Measurements from ENCODE around the gene FGF11. TPM values are rescaled to one million over a fixed set of nuclear protein-coding genes. Genes with fewer than 3 reads are reported as not detected.
A peak's percentile ranks its signal among the peaks of the same experiment; 100 is the strongest.
"Not testable (repeated sequence)": the region's sequence is repeated elsewhere in the genome, so short reads cannot be mapped to it uniquely, and the experiment has no call there.

The FGF11 gene
- polyA plus RNA-seq, 1 of the 3 experiments (the other 2 are of a cell fraction), result 1.9 TPM

- Histone ChIP-seq H2AFZ (ENCODE audit: low read depth) (peak overlapping the region; percentile 74), H3K9me3 (no peaks in the 10 kb centered on the region), H4K20me1 (ENCODE audit: insufficient read depth) (peaks cover 39% of the 10 kb centered on the region), H3K36me3 (replicated peaks in 1 of 2; ENCODE audit: control insufficient read depth in 1 of 2, insufficient read depth in 2 of 2, low read length in 1 of 2) (no peaks in the 10 kb centered on the region), H3F3A (replicated peaks; ENCODE audit: insufficient read depth) (peaks cover 22% of the 10 kb centered on the region), H3K9me2 (no peaks in the 10 kb centered on the region), H3K27ac (ENCODE audit: low read depth in 2 of 2, low read length in 1 of 2) (peak overlapping the region; percentile 81 to 90), H3K4me1 (ENCODE audit: control insufficient read depth in 1 of 2, insufficient read depth in 2 of 2, low read depth in 1 of 2, low read length in 1 of 2) (peaks cover 26 to 32% of the 10 kb centered on the region in 2 experiments; a peak in 2 of 4 replicates), H3K4me2 (peak overlapping the region; percentile 95), H3K4me3 (ENCODE audit: low read depth in 2 of 2, low read length in 1 of 2) (peak overlapping the region; percentile 72 to 77), H3K27me3 (ENCODE audit: insufficient read depth) (no peaks in the 10 kb centered on the region), H3K9ac (peak overlapping the region; percentile 90), H3K79me2 (ENCODE audit: insufficient read depth) (peaks cover 80% of the 10 kb centered on the region)
- TF ChIP-seq FOXJ3 (CRISPR knock-in tag; IDR thresholded peaks at IDR 0.05) (no peak), MAX (IDR thresholded peaks at IDR 0.05; ENCODE audit: low read depth) (0 out of 2 replicates have a peak, but pooled peaks have one; percentile 11)
- 17% methylated on average over 5 of the region's 8 CpGs for WGBS (ENCODE audit: low lambda C conversion rate)
- DNase-seq, result no peak
- ChIA-PET POLR2A (interaction anchor here (0.6 to 1.4 kb wide), 5 partner anchors 16 to 103 kb away, joined by 3 to 6 read pairs (median 3); partner anchors contain the start of genes CHRNB1, MPDU1 and TMEM256), CTCF (interaction anchor here (1.1 to 2.1 kb wide), 5 partner anchors 15 to 135 kb away, joined by 3 to 11 read pairs (median 6); no protein-coding TSS in a partner anchor)
Measured at GRCh38 chr17:7480089-7480384, 40.7 kb downstream of the FGF11 start.

- H3K4me3 ChIP-seq (ENCODE audit: low read depth in 2 of 2, low read length in 1 of 2), result peak within 1 kb of the TSS; percentile 72 to 77; a peak in 3 of 4 replicates
- H3K4me2 ChIP-seq, result peak within 1 kb of the TSS; percentile 95; the same call in 1 of the 2 replicates
- H3K4me1 ChIP-seq (ENCODE audit: control insufficient read depth in 1 of 2, insufficient read depth in 2 of 2, low read depth in 1 of 2, low read length in 1 of 2), result peaks cover 30 to 39% of the 10 kb centered on the region in 2 experiments; a peak in 3 of 4 replicates
- CTCF ChIA-PET, result interaction anchor here (1.1 to 2.1 kb wide), 3 partner anchors 22 to 136 kb away, joined by 3 to 11 read pairs (median 3); no protein-coding TSS in a partner anchor
- H4K20me1 ChIP-seq (ENCODE audit: insufficient read depth), result peaks cover 40% of the 10 kb centered on the region
- H3K9me3 ChIP-seq; H3K36me3 ChIP-seq (replicated peaks in 1 of 2; ENCODE audit: control insufficient read depth in 1 of 2, insufficient read depth in 2 of 2, low read length in 1 of 2); DNase-seq; H3K9me2 ChIP-seq; POLR2A ChIA-PET; H3K27me3 ChIP-seq (ENCODE audit: insufficient read depth): not testable (repeated sequence)
- 96% methylated on average over 4 of the region's 4 CpGs for WGBS (ENCODE audit: low lambda C conversion rate)
- peak within 1 kb of the TSS; percentile 90; the same call in 1 of the 2 replicates for H3K9ac ChIP-seq
- peaks cover 80% of the 10 kb centered on the region for H3K79me2 ChIP-seq (ENCODE audit: insufficient read depth)
- H3K27ac ChIP-seq (ENCODE audit: low read depth in 2 of 2, low read length in 1 of 2), result peak within 1 kb of the TSS; percentile 81 to 90
- peaks cover 19% of the 10 kb centered on the region for H3F3A ChIP-seq (replicated peaks; ENCODE audit: insufficient read depth)
- H2AFZ ChIP-seq (ENCODE audit: low read depth), result 0 out of 2 replicates have a peak within 1 kb of the TSS, but pooled peaks have one; percentile 74
Measured at GRCh38 chr17:7481275-7481674, 42.0 kb downstream of the FGF11 start, which contains the start of gene SLC35G6. Gene SLC35G6, plus strand, starts transcription at chr17:7481446. Its CDS starts 71 bp downstream, at chr17:7481517.

- CTCF ChIA-PET, result interaction anchor here (1.1 kb wide), 1 partner anchor 23 kb away, joined by 3 read pairs; no protein-coding TSS in a partner anchor
- H4K20me1 ChIP-seq (ENCODE audit: insufficient read depth), result peaks cover 40% of the 10 kb centered on the region
- DNase-seq; H3K4me2 ChIP-seq; H3K9me3 ChIP-seq; H3K9ac ChIP-seq; H3K4me3 ChIP-seq (ENCODE audit: low read depth in 2 of 2, low read length in 1 of 2); H3K9me2 ChIP-seq; H3K27me3 ChIP-seq (ENCODE audit: insufficient read depth); H2AFZ ChIP-seq (ENCODE audit: low read depth); H3K36me3 ChIP-seq (replicated peaks in 1 of 2; ENCODE audit: control insufficient read depth in 1 of 2, insufficient read depth in 2 of 2, low read length in 1 of 2); POLR2A ChIA-PET: not testable (repeated sequence)
- H3K27ac ChIP-seq (ENCODE audit: low read depth in 2 of 2, low read length in 1 of 2), result peak overlapping the region in 1 of 2 experiments; percentile 99; a peak in 1 of 4 replicates
- peaks cover 11% of the 10 kb centered on the region for H3F3A ChIP-seq (replicated peaks; ENCODE audit: insufficient read depth)
- 97% methylated on average over 29 of the region's 31 CpGs for WGBS (ENCODE audit: low lambda C conversion rate)
- peaks cover 80% of the 10 kb centered on the region for H3K79me2 ChIP-seq (ENCODE audit: insufficient read depth)
- H3K4me1 ChIP-seq (ENCODE audit: control insufficient read depth in 1 of 2, insufficient read depth in 2 of 2, low read depth in 1 of 2, low read length in 1 of 2), result peaks cover 30 to 41% of the 10 kb centered on the region in 2 experiments
Measured at GRCh38 chr17:7481842-7482741, 42.8 kb downstream of the FGF11 start.

- H2AFZ ChIP-seq (ENCODE audit: low read depth); H3K9me3 ChIP-seq; H3K27me3 ChIP-seq (ENCODE audit: insufficient read depth); H3K36me3 ChIP-seq (replicated peaks in 1 of 2; ENCODE audit: control insufficient read depth in 1 of 2, insufficient read depth in 2 of 2, low read length in 1 of 2); H3K9me2 ChIP-seq; DNase-seq: not testable (repeated sequence)
- WGBS (ENCODE audit: low lambda C conversion rate), result 44% methylated on average over 2 of the region's 6 CpGs
- Histone ChIP-seq H3K4me3 (ENCODE audit: low read depth in 2 of 2, low read length in 1 of 2) (peak overlapping the region; percentile 85 to 100; a peak in 3 of 4 replicates), H3K27ac (ENCODE audit: low read depth in 2 of 2, low read length in 1 of 2) (peak overlapping the region; percentile 99; a peak in 3 of 4 replicates), H3K79me2 (ENCODE audit: insufficient read depth) (peaks cover 80% of the 10 kb centered on the region), H3K4me1 (ENCODE audit: control insufficient read depth in 1 of 2, insufficient read depth in 2 of 2, low read depth in 1 of 2, low read length in 1 of 2) (peaks cover 28 to 42% of the 10 kb centered on the region in 2 experiments), H3F3A (replicated peaks; ENCODE audit: insufficient read depth) (peaks cover 11% of the 10 kb centered on the region), H3K9ac (peak overlapping the region; percentile 100), H3K4me2 (peak overlapping the region; percentile 95), H4K20me1 (ENCODE audit: insufficient read depth) (peaks cover 40% of the 10 kb centered on the region)
- CTCF ChIA-PET, result interaction anchor here (4.4 kb wide), 1 partner anchor 46 kb away, joined by 22 read pairs; no protein-coding TSS in a partner anchor
- POLR2A ChIA-PET, result interaction anchor here (1.4 kb wide), 1 partner anchor 153 kb away, joined by 3 read pairs; no protein-coding TSS in a partner anchor
Measured at GRCh38 chr17:7482742-7483088, 43.4 kb downstream of the FGF11 start.

Data from SK-N-SH (cell line).